GM12878 (cell line): ENCODE data around the gene TCF20. TPM values are rescaled to one million over a fixed set of nuclear protein-coding genes. Genes with fewer than 3 reads are reported as not detected.

ENCODE experiments used
- BHLHE40 ChIP-seq, 2 experiments: fragments of 450-650 bp in 1 of 2; IDR thresholded peaks; 2 replicates each; pipeline ENCODE4 v1.6.1; 2011 to 2017; ENCODE audit warnings: low read depth in 2 of 2, borderline replicate concordance in 1 of 2, improper control_type of control experiment in 1 of 2, low read length in 1 of 2, mild to moderate bottlenecking in 1 of 2
- CHD1 ChIP-seq: IDR thresholded peaks from 2 replicates; pipeline ENCODE4 v1.6.1; 2012; ENCODE audit warnings: low read depth, low read length, improper control_type of control experiment
- DPF2 ChIP-seq: fragments of 450-650 bp; IDR thresholded peaks from 2 replicates; pipeline ENCODE4 v1.6.1; 2017; ENCODE audit warnings: mild to moderate bottlenecking
- E2F8 ChIP-seq: fragments of 450-650 bp; IDR thresholded peaks from 2 replicates; pipeline ENCODE4 v1.6.1; 2018; ENCODE audit warnings: mild to moderate bottlenecking, low read depth, moderate library complexity; ENCODE audit not compliant: partially characterized antibody
- GATAD2B ChIP-seq: fragments of 450-650 bp; conservative IDR thresholded peaks from 2 replicates; pipeline ENCODE4 v1.6.1; 2017; ENCODE audit warnings: low read depth, mild to moderate bottlenecking, moderate library complexity
- JUNB ChIP-seq: IDR thresholded peaks from 2 replicates; pipeline ENCODE4 v1.6.1; 2016; ENCODE audit warnings: antibody characterized with exemption, mild to moderate bottlenecking
- KAT2A ChIP-seq: conservative IDR thresholded peaks from 2 replicates; pipeline ENCODE4 v1.6.1; 2011; ENCODE audit warnings: low read depth, low read length; ENCODE audit not compliant: control insufficient read depth
- LARP7 ChIP-seq: fragments of 450-650 bp; IDR thresholded peaks from 2 replicates; pipeline ENCODE4 v1.6.1; 2017; ENCODE audit warnings: mild to moderate bottlenecking
- NR2F1 ChIP-seq: fragments of 450-650 bp; conservative IDR thresholded peaks from 2 replicates; pipeline ENCODE4 v1.6.1; 2017; ENCODE audit warnings: mild to moderate bottlenecking
- RFX5 ChIP-seq: IDR thresholded peaks from 2 replicates; pipeline ENCODE4 v1.6.1; 2011; ENCODE audit warnings: low read depth, low read length, improper control_type of control experiment
- SIX5 ChIP-seq: IDR thresholded peaks from 2 replicates; pipeline ENCODE4 v1.6.1; 2011; ENCODE audit warnings: mild to moderate bottlenecking, low read depth, low read length, moderate library complexity; ENCODE audit not compliant: severe bottlenecking
- SMC3 ChIP-seq: IDR thresholded peaks from 2 replicates; pipeline ENCODE4 v1.6.1; 2011; ENCODE audit warnings: low read length, improper control_type of control experiment, borderline replicate concordance
- TARDBP ChIP-seq: IDR thresholded peaks from 2 replicates; pipeline ENCODE4 v1.6.1; 2016; ENCODE audit warnings: borderline replicate concordance
- TCF12 ChIP-seq: IDR thresholded peaks from 2 replicates; pipeline ENCODE4 v1.6.1; 2011; ENCODE audit warnings: low read depth, mild to moderate bottlenecking, low read length
- ZBTB11 ChIP-seq: fragments of 450-650 bp; formaldehyde crosslinking; IDR thresholded peaks from 2 replicates; pipeline ENCODE4 v1.5.0; 2022; ENCODE audit warnings: mild to moderate bottlenecking, missing genetic modification characterization
- ZBTB33 ChIP-seq: fragments of 450-650 bp; IDR thresholded peaks from 2 replicates; pipeline ENCODE4 v1.6.1; 2017; ENCODE audit warnings: mild to moderate bottlenecking
- ZNF207 ChIP-seq: fragments of 450-650 bp; IDR thresholded peaks from 2 replicates; pipeline ENCODE4 v1.6.1; 2014; ENCODE audit warnings: antibody characterized with exemption, mild to moderate bottlenecking, borderline replicate concordance
- ZSCAN29 ChIP-seq: fragments of 450-650 bp; IDR thresholded peaks from 2 replicates; pipeline ENCODE4 v1.6.1; 2017; ENCODE audit warnings: mild to moderate bottlenecking, moderate library complexity
- polyA plus RNA-seq, 11 experiments: library from polyadenylated mRNA; depleted of rRNA in 4 of 11; unstranded in 6 of 11; stranded (reverse) in 5 of 11; fragments of >200 nt; fragmentation: Nextera tagmentation in 4 of 11; fragmentation: Illumina TruSeq in 1 of 11; extraction: Ambion mirVana in 4 of 11; extraction: Trizol in 1 of 11; gene quantifications; 1 replicate in 1 of 11; 2 replicates in 10 of 11; pipeline versions ENCODE4 v1.2.1 to v1.2.3, GENCODE V29; 2011 to 2016; ENCODE audit warnings: inconsistent platforms in 2 of 11, missing spikeins in 2 of 11, low read depth in 1 of 11
- total RNA-seq, 4 experiments: library from RNA; depleted of rRNA in 3 of 4; stranded (reverse); fragments of >200 nt in 3 of 4; fragmentation: Illumina TruSeq in 1 of 4; extraction: Trizol in 1 of 4; gene quantifications; 2 replicates each; pipeline versions ENCODE4 v1.2.1 to v1.2.3, GENCODE V29; 2013 to 2021

TCF20 gene
- total and polyA plus RNA-seq, 10 of the 15 experiments (the other 5 are each of a cell fraction or from before 2014, with no cell fraction given) = 0.64 to 52.9 (median 22.6) TPM

DNA sequence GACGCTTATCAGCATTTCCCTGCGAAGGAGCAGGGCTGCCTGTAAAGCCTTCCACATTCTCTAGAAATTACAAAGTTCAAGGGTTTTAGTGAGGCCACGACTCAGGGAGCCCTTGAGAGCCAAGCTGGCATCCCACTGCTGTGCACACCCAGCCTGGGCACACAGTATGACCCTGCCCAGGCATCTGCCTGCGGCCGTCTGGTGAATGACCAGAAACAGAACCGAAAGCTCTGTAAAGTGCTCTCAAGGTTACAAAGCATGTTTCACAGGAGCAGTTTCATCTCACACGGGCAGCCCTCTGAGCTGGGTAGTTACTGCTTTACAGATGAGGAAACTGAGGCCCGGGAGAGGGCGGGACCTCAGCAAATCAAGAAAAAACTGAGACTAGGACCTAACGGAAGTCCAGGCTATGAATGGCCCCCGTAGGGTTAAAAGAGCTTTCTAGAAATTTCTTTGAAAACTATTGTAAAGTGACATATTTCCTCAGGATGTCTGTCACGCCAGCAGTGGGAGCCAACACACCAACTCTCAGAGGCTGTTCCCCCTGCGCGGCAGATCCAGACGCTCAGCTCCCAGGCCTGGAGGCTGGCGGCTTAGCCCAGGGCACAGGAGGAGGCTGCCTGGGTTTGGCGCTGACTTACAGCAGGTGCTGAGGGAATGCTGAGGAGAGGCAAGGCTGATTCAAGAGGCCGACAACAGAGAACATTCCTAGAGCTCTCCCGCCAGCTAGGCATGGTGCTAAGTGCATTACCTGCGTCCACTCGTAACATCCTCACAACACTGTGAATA is 7.7 kb upstream of the TCF20 start (continued):
- TF ChIP-seq BHLHE40 (IDR thresholded peaks at IDR 0.05; ENCODE audit: borderline replicate concordance in 1 of 2, low read depth in 2 of 2, low read length in 1 of 2) (peak; percentile 25 to 47; a peak in 1 of 4 replicates), RFX5 (no peak), ZBTB11 (CRISPR knock-in tag) (no peak), ZNF207 (no peak), CHD1 (no peak), JUNB (peak; percentile 49; the same call in 1 of the 2 replicates), NR2F1 (peak; percentile 51; the same call in 1 of the 2 replicates), ZSCAN29 (no peak), SMC3 (peak; percentile 45; the same call in 1 of the 2 replicates), TARDBP (no peak), DPF2 (peak; percentile 88), ZBTB33 (0 out of 2 replicates have a peak, but pooled peaks have one; percentile 30), E2F8 (no peak), SIX5 (no peak), KAT2A (no peak), LARP7 (no peak), TCF12 (no peak), GATAD2B (0 out of 2 replicates have a peak, but pooled peaks have one; percentile 2)
- TF ChIP-seq, all 136 proteins: peak for 12
